Measurements from ENCODE around the gene DDX5. TPM values are rescaled to one million over a fixed set of nuclear protein-coding genes. Genes with fewer than 3 reads are reported as not detected.

DDX5 gene
- total RNA-seq, 6 donors from 2014 or later = 554 to 1,286 (median 754) TPM

DNA sequence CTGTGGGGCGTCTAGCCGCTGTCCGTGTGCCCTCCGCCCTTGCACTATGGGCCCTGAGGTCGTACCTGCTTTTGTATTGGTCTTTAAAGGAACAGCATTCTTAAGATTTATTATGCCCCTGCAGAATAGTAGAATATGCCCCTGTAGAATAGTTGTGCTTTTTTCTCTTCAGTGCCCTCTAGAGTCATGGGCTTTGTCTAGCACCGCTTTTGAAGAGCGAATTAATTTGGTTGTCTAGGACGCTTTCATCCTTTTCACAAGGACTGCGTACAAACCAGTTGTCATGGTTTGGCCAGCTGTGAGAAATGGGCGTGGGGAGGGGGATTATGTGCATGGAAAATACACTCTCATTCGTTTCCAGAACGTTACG, 1.3 kb upstream of the DDX5 start:
- no peak for DNase-seq
- H3K27me3 ChIP-seq = no peaks in the 10 kb centered on the region
- peak; percentile 31 to 49 for ATAC-seq (ENCODE audit: low FRiP score in 2 of 2)
- 1% methylated on average over 13 of the region's 13 CpGs for WGBS, 2 donors
- no peak for TF ChIP-seq POLR2A (IDR thresholded peaks at IDR 0.05)
- TF ChIP-seq CTCF (IDR thresholded peaks at IDR 0.05) = peak in 3 of 6 experiments; percentile 32 to 44 (median 39)
- peak overlapping the region; percentile 99 to 100 (median 100) for H3K27ac ChIP-seq
- H3K4me3 ChIP-seq = peak overlapping the region; percentile 66 to 95 (median 78)
- H3K36me3 ChIP-seq = peaks cover 32 to 52% (median 47%) of the 10 kb centered on the region in 4 donors
- H3K9me3 ChIP-seq = no peaks in the 10 kb centered on the region
- peaks cover 33 to 44% (median 39%) of the 10 kb centered on the region in 4 donors for H3K4me1 ChIP-seq

- 0% methylated on average over 39 to 61 of the region's 77 CpGs for WGBS, 2 donors
- no peaks in the 10 kb centered on the region for H3K27me3 ChIP-seq
- H3K4me1 ChIP-seq = peaks cover 35 to 50% (median 44%) of the 10 kb centered on the region in 4 donors
- peak within 1 kb of the TSS; percentile 99 to 100 (median 100) for H3K27ac ChIP-seq
- DNase-seq (peak; percentile 93 to 95), ATAC-seq (ENCODE audit: low FRiP score in 2 of 2) (peak; percentile 88 to 93)
- peaks cover 38 to 55% (median 50%) of the 10 kb centered on the region in 4 donors for H3K36me3 ChIP-seq
- TF ChIP-seq POLR2A (IDR thresholded peaks at IDR 0.05) (peak; percentile 64 to 87 (median 86)), POLR2AphosphoS5 (IDR thresholded peaks at IDR 0.05) (peak; percentile 90 to 97), EP300 (IDR thresholded peaks at IDR 0.05) (peak in 1 of 4 donors; percentile 23), CTCF (IDR thresholded peaks at IDR 0.05) (peak in 1 of 6 experiments; percentile 25)
- peak within 1 kb of the TSS; percentile 66 to 95 (median 78) for H3K4me3 ChIP-seq
- H3K9me3 ChIP-seq = no peaks in the 10 kb centered on the region
Measured at GRCh38 chr17:64506576-64507412, 705 bp upstream of the DDX5 start, which contains the start of gene CEP95. Gene CEP95 (plus strand): TSS chr17:64506977. CDS start chr17:64507098, 121 bp downstream.

DNA sequence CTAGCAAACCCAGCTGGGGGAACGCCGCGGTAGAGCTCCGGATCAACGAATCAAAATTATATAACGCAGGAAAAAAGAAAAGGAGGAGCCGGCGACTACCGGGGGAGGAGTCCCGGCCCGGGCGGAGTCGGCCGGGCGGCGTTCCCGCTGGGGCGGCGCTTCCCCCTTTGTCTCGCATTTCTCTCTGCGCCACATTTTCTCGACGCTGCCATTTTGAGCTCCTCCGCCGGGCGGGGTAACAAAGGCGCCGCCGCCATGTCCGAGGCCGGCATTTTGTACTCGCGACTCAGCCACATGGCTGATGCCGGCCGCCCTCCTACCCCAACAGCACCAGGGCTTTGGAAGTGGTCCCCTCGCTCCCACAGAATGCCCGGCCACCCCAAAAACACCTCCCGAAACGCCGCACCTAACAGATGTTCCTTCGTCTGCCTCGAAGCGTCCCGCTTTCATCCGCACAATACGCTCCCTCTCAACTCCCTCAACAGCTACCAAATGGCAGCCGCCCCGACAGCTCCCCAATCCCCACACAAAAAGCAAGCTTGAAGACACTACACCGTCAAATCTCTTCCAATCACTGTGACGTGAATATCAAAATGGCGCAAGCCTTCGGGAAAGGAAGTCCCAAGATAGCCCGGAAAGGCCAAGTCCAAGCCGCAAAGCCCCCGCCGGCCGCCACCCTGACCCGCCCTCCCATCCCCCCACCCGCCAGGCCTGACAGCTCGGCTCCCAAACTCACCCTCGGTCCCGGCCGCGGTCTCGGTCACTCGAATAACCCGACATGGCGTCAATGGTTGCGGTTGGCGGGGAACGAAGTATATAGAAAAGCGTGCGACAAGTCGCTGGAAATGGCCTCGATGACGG, 519 bp downstream of the DDX5 start:
- DNase-seq (peak; percentile 91 to 96), ATAC-seq (ENCODE audit: low FRiP score in 2 of 2) (peak; percentile 83 to 90)
- H3K4me3 ChIP-seq = peak overlapping the region; percentile 66 to 88 (median 78)
- TF ChIP-seq CTCF (IDR thresholded peaks at IDR 0.05) = peak in 4 of 6 experiments; percentile 27 to 46 (median 40)
- TF ChIP-seq EP300 (IDR thresholded peaks at IDR 0.05) = peak in 1 of 4 donors; percentile 49
- TF ChIP-seq POLR2AphosphoS5 (IDR thresholded peaks at IDR 0.05) = peak; percentile 67 to 90
- TF ChIP-seq POLR2A (IDR thresholded peaks at IDR 0.05) = peak in 3 of 4 donors; percentile 54 to 76 (median 65)
- no peaks in the 10 kb centered on the region for H3K9me3 ChIP-seq
- H3K4me1 ChIP-seq = peaks cover 43 to 60% (median 53%) of the 10 kb centered on the region in 4 donors
- WGBS, 2 donors = 0% methylated on average over 53 to 71 of the region's 76 CpGs
- no peaks in the 10 kb centered on the region for H3K27me3 ChIP-seq
- H3K36me3 ChIP-seq = peaks cover 40 to 55% (median 50%) of the 10 kb centered on the region in 4 donors
- peak overlapping the region; percentile 99 to 100 (median 100) for H3K27ac ChIP-seq

DNA sequence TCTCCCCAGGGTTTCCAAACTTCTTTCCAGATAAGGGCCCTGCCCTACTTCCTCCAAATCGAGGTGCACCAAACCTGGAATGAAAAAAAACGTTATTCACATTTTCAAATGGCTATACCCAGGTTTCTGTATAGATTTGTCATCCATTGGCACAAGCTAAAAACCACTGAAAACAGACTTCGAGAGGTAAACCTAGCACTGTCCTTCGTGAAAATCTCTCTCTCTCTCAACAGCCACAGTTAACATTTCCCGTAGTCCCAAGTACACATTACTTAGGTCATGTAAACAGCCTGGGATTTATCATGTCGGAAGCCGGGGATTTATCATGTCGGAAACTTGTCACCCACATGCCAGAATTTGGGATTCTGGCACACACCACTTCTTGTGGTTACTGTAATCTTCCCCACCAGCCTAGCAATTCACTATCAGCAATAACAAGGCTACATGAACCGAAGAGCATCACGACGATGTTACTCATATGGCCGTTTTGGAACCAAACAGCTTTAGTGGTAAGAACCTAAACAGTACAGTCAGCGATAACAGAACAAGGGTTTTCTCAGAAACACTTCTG, 1.2 kb downstream of the DDX5 start:
- Histone ChIP-seq H3K27me3 (no peaks in the 10 kb centered on the region), H3K4me1 (peaks cover 48 to 67% (median 57%) of the 10 kb centered on the region in 4 donors), H3K27ac (peak overlapping the region; percentile 99 to 100 (median 100)), H3K36me3 (peaks cover 45 to 55% (median 51%) of the 10 kb centered on the region in 4 donors), H3K4me3 (peak overlapping the region; percentile 66 to 85 (median 78)), H3K9me3 (no peaks in the 10 kb centered on the region)
- TF ChIP-seq EP300 (IDR thresholded peaks at IDR 0.05) (no peak), CTCF (IDR thresholded peaks at IDR 0.05) (no peak), POLR2A (IDR thresholded peaks at IDR 0.05) (no peak), POLR2AphosphoS5 (IDR thresholded peaks at IDR 0.05) (no peak)
- DNase-seq (no peak), ATAC-seq (ENCODE audit: low FRiP score in 2 of 2) (no peak)
- WGBS, 2 donors = 1 to 2% methylated on average over 13 of the region's 13 CpGs
